Stimulated activated CD4-positive, alpha-beta T cell treated with anti-CD3 and anti-CD28 coated beads, Interleukin-2, amount 100 ng/mL, for 48 hours (primary cell): Measurements from ENCODE around the gene YY1.
"Not testable (repeated sequence)": the region's sequence is repeated elsewhere in the genome, so short reads cannot be mapped to it uniquely, and the experiment has no call there.

Experiments
- DNase-seq, 2 donors: peaks; one replicate each; pipeline ENCODE4 v3.0.0-alpha.2; 2020

The YY1 gene

DNA sequence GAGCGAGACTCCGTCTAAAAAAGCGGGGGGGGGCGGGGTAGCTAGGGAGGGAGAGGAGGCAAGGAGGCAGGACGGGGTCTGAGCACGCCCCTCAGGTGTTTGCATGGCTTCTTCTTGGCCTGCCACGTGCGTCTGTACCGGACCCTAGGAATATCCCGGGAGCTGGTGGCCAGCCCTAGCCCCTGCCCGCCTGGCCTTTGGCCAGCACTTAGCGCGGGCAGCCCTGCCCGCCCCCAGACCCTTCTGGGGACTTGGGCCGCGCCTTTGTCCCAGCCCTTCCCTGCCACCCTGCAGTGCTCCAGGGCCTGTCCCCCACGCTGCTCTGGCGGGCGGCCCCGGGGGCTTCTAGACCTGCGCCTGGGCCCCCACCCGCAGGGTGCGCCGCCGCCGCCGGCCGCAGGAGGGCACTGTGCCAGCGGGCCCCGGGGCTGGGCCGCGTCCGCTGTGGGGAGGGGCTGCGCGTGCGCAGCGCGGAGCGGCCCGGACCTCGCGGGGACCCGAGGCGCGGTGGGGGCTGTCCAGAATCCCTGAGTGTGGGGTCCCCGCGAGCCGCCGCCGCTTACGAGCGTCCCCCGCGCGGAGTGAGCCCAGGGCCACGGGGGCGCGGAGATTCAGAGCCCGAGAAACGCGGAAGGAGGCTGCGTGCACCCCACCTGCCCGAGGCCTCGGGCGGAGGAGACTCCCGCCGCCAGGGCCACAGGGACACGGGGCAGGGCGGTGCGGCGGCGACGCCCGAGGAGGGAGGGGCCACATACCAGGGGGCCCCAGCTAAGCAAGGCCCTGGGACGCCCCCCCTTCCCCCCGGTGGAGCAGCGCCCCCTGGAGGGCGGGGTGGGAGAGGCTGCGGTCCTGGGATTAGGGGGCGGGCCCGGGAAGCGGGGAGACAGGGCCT is 46.3 kb downstream of the YY1 start:
- peak; percentile 77 to 86 for DNase-seq

DNA sequence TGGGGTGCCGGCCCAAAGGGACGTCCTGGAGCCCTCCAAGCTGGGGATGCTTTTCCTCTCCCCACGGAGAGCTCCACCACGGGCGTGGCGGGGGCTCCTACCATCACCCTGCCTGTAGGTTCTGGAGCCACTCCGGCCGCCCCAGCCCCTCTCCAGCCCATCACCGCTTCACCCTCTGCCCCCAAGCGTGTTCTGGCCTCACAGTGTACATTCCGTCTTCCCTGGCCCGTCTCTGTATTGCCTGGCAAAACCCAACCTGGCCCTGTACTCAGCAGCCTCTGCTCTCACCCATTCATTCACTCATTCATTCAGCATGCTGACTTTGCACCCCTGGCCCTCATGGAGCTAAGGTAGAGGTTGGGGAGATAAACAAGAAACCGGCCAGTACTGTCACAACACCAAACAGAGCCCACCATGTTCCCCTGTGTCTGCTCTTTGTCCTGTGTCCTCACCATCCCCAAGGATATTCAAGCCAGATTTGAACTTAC is 47.0 kb downstream of the YY1 start:
- no peak for DNase-seq

DNA sequence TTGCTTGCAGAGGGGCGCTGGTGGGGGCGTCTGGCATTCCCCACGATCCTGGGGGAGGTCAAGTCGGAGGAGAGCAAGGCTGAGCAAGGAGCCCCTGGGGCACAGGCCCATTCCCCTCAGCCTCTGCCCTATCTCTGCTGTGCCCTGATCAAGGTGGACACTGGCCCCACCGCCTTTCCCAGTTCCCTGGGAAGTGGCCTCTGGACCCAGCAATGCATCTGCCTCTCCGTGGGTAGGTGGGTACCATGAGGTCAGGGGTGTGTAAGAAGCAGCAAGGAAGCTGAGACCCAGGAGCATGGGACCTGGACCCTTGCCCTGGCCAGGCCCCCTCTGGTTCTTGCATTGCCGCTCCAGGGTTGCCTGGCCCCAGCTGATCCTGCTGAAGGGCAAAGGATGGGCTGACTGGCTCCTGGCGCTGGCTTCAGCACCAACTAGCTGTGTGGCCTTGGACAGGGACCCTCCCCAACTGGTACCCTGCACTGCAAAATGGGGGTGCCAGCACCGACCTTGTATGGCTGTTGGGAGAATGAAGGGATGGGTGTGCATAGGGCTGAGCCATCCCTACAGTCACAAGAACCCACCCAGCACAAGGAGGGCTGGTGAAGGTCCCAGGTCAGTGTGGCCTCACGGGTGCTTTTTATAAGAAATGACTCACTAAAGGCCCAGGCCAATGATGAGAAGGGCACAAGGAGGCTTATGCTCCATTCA is 47.7 kb downstream of the YY1 start:
- no peak for DNase-seq

DNA sequence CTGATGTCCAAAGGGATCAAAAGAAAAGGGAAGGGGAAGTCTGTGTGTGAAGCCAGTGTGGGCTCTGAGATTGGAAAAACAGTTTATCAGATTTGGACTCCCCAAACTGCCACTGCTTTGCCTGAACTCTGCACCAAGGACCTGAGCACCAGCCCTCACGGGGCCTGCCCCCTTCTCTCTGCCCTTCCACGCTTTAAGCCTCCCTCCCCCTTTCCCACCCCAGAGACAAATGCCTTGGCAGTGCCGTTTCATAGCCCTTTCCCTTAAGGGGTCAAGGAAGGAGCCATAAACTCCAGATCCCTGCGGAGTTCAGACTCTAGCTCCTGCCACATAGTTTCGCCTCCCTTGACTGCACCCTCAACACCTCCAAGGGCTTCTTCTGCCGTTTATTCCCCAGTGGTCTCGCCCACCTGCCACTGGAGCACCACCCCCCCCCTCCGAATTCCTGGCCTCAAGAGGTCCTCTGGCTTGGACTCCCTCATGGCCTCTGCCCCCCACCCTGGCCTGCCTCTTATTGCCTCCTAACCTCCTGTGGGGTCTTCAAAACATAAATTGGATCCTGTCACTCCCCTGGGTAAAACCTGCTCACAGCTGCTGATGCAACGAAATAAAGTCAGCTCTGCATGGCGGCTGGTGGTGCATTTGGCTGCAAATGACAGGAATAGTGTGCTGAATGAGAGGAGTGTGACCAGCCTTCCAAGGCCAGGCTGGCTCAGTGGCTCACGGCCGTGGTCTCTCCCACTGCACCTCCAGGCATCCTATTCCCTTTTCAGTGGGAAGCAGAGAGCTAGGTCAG is 48.5 kb downstream of the YY1 start:
- DNase-seq = no peak

DNA sequence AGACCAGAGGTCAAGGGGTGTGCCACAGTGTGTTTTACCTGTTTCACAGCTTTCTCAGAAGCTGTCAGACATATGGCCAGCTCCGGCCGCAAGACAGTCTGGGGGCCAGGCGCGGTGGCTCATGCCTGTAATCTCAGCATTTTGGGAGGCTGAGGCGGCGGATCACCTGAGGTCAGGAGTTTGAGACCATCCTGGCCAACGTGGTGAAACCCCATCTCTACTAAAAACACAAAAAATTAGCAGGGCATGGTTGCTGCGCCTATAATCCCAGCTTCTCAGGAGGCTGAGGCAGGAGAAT is 49.0 kb downstream of the YY1 start:
- DNase-seq = not testable (repeated sequence)

DNA sequence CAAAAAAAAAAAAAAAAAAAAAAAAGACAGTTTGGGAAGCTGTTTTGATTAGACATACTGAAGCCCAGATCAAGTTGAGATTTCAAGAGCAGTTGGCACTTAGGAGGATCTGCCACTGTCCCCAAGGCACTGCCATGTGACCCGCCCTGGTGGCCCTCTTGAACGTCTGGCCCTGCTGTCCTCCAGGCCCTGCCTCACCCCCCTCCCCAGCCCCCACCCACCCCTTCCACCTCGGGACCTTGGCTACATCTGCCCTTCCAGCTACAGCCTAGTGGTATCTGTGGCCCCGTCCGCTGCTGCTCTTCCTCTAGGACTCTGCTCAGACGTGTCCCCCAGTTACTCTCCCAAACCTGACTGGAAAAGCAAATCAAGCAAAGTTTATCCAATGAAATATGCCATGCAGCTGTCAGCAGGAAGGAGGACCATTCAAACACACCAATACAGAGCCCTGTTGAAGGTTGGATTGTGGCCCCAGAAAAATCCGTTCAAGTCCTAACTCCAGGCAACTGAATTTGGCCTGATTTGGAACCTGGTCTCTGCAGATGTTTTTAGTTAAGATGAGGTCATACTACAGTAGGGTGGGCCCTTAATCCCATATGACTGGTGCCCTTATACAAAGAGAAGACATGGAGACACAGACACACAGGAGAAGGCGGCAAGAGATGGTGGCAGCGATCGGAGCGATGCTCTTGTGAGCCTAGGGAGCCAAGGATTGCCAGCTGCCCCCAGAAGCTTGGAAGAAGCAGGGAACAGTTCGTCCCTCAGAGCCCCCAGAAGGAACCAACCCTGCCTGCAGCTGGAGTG is 49.6 kb downstream of the YY1 start:
- no peak for DNase-seq

DNA sequence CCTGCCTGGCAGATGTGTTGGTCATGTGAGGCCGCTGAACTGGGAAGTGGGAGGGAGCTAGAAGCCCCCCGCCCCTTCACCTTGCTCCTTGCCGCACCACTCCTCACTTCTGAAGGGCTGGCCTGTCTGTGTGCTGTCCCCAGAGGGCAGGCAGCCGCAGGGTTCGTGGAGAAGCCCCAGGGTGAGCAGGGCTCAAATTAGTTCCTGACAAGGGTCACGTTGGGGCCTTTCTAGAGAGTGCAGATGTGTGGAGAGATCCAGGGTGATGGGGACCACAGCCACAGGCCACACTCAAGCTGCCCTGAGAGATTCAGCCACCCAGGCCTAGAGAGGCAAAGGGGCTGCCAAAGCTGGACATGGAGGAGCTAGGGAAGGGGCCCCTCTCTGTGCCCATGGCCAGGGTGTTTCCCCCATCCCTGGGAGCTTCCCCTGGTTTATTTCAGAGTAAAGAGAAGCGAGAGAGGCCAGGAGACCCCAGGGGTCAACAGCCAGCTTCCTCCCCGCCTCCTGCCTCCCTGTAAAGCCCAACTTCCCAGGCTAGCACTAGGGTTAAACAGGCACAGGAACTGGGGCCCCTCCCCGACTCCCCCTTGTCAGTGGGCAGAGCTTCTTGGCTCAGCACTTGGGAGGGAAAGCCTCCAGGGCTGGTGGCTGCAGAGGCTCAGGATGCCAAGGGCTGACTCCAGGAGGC is 51.1 kb downstream of the YY1 start:
- DNase-seq = no peak

DNA sequence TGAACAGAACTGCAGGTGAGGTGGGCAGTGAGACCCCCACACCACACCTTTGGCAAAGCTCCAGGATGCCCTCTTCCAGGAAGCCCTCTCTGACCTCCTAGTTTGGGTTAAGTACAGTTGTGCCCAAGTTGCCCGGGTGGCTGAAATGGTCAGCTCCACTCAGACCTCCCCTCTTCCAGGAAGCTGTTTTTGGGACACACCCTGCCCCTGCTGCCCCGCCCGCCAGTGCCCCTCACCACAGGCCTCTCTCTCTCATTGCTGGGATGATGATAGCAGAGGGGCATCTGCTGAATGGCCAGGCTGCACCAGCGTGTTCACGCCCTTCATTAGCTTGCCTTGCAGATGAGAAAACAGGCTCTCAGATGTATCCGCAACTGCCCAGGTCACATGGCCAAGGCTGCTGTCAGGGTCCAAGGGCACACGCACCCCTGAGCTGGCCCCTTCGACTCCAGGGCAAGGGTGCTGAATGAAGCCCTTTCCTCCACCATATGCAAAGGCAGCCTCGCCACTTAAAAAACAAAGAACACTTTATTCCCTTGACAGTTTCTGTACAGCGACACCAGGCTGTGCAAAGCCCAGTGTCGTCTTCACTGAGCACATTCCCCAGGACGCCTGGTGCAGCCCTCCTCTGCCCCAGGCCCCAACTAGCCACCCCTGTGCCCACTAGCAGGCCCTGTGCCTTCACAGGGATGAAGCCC is 51.8 kb downstream of the YY1 start:
- DNase-seq = no peak

DNA sequence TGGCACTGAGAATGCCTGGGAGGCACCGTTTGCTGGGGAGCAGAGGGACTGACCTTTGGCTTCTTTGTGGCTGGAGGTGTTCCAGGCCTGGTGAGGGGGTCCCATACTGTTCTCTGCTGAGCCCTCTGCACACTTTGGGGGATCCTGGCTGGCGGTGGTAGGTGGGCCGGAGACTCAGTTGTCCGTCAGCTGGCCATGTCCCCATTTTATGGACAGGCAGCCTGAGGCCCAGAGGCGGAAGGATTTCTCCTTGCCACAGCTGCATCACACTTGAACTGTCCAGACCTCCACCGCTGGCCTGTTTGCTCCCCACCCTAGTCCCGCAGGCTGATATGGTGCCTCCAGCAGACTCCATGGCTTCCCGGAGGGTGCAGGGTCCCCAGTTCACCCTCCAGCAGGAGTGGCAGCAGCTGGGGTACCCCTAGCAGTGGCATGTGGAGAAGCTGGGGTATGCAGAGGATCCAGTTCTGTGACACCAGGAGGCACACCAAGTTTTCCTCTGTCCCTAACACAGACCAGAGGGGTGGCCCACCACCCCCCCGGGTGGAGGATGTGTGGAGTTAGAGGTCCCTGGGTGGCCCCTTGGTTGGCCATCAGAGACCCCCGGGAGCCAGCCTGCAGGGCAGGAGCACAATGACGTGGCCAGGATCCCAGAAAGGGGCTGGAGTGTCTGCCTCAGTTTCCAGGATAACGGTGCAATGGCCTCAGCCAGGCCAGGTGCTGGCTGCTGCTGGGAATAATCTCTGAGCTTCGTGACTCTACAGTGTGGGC is 52.5 kb downstream of the YY1 start:
- no peak for DNase-seq

DNA sequence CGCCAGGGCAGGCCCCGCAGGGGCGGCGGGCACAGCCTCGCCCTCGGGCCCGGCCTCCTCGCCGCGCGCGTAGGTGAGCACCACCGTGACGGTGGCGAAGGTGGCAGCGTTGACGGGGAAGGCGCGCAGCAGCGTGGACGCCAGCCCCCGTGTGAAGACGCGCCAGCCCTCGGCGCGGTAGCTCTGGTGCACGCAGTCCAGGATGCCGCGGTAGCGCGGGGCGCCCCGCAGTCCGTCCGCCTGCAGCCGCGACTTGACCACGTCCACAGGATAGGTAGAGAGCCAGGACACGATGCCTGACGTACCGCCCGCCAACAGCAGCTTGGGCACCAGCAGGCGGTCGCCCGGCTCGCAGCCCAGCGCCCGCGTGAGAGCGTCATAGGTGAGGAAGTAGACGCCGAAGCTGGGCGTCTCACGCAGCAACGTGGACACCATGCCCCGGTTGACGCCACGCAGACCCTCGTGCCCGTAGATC is 53.4 kb downstream of the YY1 start:
- DNase-seq = no peak

DNA sequence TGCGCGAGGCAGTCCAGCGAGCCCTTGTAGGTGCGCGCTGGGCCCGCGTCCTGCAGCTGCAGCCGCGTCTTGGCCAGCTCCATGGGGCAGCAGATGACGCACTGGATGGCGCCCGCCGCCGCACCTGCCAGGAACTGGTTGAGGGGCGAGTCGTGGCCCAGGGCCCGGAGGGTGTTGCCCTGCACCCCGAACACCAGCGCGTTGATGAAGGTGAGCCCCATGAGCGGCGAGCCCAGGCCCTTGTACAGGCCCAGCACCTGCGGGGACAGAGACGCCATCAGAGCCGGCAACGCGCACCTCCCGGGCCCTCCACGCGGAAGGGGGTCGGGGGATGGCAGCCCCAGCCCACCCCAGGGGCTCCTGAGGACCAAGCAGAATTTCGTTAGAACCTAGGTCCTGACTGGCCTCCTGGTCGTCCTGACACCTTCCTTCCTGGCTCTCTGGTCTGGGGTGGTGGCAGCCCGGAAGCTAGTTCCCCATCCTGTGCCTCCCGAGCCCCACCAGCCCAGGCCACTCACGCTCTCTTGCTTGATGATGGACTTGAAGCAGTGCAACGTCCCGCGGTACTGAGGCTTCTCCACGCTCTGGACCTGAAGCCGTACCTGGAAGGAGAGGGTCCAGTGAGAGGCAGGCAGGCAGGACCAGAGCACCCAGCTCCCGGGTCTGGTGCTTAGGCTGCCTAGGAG is 54.0 kb downstream of the YY1 start:
- DNase-seq = no peak

DNA sequence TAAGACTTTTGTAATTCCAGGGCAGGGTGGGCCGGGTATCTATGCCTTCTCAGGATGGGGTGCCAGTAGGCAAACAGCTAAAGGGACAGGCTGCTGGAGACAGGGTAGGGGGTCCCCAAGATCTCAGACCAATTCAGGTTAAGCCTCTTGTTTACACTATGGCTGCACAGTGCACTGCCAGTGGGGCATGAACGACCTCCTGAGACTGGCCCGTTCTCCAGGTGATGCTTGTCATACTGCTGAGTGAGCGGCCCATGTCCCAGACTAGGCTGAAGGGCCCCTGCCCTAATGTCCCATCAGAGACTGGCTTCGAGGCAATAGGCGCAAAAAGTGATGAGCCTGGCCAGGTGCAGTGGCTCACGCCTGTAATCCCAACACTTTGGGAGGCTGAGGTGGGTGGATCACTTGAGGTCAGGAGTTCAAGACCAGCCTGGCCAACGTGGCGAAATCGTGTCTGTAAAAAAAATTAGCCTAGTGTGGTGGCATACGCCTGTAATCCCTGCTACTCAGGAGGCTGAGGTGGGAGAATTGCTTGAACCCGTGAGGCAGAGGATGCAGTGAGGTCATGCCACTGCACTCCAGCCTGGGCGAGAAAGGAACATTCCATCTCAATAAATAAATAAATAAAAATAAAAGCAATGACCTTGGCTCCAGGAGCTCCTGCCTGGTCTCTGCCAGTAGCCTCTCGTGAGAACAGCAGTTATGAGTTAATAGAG is 54.7 kb downstream of the YY1 start:
- DNase-seq = no peak

DNA sequence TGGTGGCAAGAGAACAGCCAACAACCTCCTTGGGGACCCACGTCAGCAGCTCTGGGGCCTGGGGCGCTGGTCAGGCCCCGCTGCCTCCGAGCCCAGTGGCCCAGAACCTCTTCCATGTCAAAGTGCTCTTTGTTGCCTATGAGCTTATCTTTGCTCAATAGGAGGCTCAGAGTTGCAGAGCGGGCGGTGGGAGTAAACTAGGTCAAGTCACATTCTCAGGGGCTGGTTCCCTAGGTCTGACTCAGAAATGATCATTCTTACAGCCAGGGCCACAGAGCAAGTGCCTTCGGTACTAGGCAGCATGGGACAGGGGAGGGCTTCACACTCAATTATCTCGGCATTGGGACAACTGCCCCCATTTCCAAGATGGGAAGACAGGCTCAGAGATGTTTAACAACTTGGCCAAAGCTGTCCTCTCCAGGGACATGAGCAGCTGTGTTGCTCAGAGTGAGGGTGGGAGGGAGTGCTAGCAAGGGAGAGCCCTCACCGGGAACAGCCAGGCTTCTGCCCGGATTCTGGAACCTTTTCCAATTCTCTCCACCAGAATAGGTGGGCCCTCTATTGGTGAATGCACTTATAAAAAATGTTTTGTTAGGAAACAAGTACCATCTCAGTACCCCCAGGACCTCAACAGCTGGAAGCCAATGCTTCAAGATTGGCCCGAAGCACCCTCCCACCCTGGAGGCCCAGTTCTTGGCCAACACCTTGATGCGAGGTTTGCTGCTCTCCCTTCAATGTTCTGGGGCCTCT is 55.4 kb downstream of the YY1 start:
- DNase-seq = no peak

DNA sequence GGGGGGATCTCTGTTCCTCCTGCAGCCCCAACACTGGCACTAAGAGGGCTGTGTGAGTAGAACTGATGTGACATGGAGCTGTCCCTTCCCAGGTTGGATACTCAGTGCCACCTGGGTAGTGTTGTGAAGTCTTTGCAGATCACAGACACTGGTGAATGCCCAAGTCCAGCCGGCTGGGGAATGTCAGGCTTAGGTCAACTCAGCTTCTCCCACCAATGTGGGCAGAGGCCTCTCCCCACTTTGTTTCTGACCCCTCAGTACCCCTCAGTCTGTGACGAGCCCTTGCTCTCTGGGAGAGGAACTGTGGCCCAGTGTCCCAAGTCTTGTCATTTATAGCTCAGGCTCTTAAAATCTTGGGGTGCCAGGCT is 56.0 kb downstream of the YY1 start:
- no peak for DNase-seq

DNA sequence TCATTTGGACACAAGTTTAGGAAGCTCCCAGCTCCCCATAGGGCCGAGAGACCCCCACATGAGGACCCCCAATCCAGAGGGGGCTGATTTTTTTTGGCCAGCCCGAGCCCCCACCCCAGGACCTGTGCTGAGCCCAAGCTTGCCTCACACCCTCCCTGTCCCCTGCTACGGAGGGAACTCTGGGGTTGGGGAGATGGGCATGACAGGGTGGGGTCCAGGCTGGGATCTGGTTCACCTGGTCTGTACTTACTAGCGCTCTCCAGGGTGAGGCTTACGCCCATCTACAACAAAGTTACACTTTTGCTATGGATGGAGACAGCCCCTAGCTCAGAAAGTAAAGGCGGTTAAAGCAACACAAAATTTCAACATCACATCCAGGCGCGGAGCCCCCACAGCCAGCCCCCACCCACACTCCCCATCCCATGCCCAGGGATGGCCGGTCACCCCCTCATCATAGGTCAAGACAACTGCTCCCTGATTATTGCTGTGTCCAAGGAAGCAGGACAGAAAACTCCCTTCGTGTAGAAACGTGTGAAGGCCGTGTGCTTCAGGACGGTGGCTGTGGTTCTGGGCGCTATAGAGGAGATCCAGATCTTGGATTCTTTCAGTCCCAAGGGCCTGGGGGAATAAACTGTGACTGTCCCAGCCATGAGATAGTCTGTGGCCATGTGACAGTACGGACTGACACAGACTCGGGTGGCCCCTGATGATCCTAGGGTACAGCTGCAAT is 56.6 kb downstream of the YY1 start:
- no peak for DNase-seq

DNA sequence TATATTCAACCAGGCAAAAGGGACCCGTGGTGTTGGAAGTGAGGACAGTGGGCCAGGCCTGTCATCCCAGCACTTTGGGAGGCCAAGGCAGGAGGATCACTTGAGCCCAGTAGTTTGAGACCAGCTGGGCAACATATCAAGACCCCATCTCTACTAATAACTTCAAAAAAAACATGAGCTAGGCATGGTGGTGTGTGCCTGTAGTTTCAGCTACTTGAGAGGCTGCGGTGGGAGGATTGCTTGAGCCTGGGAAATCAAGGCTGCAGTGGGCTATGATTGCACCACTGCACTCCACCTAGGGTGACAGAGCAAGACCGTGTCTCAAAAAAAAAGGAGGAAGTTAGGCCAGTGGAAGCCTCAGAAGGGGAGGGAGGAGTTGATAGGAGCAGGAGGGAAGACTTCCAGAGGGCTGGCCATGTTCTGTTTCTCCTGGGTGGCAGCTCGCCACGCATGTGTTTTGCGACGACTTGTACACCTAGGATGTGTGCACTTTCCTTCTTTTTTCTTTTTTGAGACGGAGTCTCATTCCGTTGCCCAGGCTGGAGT is 57.2 kb downstream of the YY1 start:
- DNase-seq = no peak

DNA sequence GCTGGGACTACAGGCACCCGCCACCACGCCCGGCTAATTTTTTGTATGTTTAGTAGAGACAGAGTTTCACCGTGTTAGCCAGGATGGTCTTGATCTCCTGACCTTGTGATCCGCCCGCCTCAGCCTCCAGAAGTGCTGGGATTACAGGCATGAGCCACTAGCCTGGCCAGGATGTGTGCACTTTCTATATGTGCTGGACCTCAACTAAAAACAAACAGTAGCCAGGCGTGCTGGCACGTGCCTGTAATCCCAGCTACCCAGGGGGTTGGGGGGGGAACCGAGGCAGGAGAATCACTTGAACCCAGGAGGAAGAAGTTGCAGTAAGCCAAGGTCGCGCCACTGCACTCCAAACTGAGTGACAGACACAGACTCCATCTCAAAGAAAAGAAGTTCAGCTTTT is 57.8 kb downstream of the YY1 start:
- not testable (repeated sequence) for DNase-seq
